Renal cortex interstitium (tissue), 11 donors: ENCODE data around the gene PAX5. TPM values are rescaled to one million over a fixed set of nuclear protein-coding genes. Genes with fewer than 3 reads are reported as not detected.

Source experiments
- DNase-seq, 11 donors: peaks; one replicate each; pipeline ENCODE4 v3.0.0-alpha.2; 2013; ENCODE audit warnings: low read depth in 9 of 11, low spot score in 4 of 11; ENCODE audit errors: extremely low read depth in 1 of 11
- polyA plus RNA-seq, 3 donors: library from polyadenylated mRNA; unstranded; fragments of 120-200 nt; gene quantifications; one replicate each; pipeline ENCODE4 v1.2.1, GENCODE V29; 2013; ENCODE audit not compliant: insufficient read length in 3 of 3

The PAX5 gene
- polyA plus RNA-seq, 3 donors: 0.09 to 0.22 (median 0.17) TPM

DNA sequence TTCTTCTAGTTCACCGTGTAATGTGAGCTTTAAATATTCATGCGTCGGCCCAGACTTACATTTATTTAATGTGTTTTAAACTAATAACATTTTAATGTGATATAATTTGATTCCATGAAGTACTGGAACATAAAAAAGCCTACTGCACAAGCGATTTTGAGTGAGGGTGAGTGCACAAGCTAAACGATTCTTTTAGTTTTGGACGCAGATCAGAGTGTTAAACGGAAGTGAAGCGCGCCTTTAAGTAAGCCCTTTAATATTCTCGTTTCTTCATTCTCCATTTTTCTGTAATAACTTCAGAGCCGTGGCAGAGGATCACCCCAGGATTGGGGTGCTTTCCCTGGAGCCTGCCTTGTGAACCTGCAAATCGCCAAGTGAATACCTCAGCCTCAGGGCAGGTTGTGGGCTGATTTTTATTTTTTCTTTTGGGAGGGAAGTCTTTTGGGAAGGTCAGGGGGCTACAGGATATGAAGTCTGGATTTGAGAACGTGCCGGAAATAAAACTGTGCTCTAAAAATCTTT is 4.9 kb upstream of the PAX5 start:
- no peak for DNase-seq

DNA sequence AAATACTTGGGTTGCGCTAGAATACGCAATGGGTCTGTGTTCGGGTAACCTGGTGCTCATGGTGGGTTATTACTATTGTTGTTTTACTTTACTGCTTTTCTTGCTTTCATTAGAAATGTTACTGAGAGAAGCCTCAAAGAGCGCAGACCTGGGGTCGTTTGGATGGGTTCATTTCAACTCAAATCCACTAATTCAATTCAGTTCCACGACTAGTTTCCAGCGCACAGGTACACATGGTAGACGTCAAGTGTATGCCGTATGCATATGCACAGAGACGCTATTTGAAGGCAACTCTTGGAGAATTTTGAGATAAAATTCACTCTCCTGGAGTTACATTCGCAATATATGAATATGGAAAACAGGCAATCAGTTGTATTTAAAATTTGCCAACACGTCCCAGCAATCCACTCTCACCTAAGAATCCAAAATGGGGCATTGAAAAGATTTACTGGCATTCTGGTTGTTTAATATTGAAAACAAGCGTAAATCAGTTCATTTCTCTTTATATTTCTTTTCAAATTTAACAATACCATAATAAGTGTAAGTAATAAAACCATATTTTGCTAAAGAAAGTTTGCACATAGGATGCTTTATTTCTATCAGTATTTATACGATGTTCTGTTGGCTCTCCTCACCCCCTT is 4.4 kb upstream of the PAX5 start:
- no peak for DNase-seq

DNA sequence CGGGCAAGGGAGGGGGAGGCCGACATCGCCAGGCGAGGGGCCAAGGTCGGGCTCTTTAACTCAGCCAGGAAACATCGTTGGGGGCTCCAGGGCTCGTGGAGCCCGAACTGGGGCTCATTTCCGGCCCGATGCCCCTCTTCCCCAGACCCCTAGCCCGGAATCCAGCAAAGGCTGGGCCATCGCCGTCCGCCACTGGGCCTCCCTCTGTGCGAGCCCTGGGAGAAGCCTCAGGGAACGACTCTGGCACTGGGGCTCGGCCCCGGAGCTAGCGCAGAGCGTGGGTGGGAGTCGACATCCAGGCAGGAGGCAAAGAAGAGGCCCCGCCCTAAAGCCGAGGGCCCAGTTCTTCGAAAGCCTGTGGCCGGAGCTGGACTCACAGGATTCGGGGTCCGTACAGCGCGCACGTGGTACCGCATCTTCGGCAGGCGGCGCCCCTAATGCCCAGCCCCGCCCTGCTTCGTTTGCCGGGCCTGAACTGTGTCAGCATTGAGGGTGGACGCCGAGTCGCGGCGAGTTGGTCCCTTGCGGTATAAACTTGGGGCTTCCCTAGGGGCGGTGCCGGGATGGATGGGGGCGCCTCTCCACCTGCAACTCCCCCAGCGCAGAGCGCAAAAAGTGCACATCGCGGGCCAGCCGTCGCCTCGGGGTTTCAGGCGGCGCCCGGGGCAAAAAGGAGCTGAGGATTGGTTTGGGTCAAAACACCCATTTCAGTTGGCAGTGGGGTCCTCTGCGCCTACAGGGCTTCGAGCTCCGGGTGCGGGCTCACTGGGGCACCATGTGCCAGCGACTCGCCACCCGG is 3.6 kb upstream of the PAX5 start:
- no peak for DNase-seq

DNA sequence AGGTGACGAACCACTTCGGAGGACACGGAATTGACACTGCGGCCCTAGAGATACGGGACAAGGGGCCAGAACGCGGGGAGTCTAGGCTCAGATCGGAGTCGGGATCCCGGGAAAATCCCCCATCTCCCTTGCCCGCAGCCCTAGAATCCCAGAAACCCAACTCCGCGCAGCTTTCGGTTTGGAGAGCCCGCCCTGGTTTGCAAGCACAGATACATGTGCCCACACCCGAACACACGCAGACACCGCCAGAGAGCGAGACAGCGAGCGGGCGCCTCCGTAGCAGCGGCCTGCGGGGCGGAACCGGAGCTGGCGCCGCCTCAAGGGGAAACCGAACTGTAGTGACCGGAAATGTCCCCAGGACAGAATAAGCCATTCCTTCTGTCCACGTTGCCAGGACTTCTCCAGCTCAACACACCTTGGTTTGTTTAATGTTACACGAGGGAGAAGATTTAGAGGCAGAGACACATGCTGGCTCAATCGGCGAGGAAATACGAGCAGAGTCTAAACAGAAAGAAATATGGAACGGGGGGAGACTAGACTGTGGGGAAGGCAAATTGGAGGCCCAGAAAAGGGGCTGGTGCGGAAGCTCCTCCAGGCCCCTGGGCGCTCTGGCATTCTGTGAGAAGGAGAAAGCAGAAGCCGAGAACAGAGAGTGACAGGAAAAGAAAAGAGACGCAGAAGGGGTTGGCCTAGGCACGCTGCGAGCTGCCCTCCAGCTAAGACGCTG is 2.9 kb upstream of the PAX5 start:
- DNase-seq: peak in 1 of 11 donors; percentile 33

DNA sequence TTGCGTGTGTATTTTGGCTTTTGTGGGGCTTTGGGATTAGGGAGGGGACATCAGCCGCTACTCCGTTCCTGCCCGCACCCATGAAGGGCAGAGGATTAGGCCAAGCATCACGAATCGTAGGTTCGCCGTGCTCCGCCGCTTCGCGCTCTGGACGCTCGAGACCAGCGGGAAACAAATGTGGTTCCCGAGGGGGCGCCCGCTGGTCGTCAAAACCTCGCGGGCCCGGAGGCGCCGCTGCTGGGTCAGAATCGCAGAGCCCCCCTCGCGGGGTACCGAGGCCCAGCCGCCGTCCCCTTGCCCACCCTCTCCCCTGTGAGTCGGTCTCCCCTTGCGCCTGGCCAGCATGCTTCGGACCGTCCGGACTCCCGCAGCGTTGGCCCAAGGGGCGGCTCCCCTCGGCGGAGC is 2.3 kb upstream of the PAX5 start:
- no peak for DNase-seq

DNA sequence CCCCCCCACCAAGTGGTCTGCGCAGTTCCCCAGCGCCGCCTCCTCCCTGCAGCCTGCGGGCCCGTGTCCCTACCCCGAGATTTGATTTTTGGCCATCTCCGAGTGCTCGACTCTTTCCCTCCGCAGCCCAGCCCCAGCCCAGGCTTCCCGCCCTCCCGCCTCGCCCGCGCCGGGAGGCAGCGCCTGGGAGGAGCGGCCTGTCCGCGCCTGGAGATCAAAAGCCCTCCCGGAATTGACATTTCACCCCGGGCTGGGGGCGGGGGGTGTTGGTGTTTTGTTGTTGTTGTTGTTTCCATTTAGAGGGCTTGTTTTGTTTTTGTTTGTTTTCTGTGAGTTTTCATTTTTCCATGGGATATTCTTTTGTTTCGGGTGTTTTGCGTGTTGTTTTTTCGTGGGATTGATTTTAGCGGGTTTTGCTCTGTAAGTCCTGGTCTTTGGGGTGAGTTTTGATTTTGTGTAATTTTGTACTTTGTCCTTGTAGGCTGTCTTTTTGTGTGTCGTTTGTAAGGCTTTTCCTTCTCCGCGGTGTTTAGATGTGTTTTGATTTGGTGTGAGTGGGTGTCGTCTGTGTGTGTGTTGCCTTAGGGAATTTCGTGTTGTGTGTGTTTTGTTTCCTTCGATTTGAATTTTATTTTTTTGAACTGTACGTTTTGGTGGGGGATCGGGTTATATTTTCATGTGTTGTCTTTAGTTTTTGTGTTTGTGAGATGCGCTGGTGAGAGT is 1.7 kb upstream of the PAX5 start:
- DNase-seq: peak in 1 of 11 donors; percentile 48

DNA sequence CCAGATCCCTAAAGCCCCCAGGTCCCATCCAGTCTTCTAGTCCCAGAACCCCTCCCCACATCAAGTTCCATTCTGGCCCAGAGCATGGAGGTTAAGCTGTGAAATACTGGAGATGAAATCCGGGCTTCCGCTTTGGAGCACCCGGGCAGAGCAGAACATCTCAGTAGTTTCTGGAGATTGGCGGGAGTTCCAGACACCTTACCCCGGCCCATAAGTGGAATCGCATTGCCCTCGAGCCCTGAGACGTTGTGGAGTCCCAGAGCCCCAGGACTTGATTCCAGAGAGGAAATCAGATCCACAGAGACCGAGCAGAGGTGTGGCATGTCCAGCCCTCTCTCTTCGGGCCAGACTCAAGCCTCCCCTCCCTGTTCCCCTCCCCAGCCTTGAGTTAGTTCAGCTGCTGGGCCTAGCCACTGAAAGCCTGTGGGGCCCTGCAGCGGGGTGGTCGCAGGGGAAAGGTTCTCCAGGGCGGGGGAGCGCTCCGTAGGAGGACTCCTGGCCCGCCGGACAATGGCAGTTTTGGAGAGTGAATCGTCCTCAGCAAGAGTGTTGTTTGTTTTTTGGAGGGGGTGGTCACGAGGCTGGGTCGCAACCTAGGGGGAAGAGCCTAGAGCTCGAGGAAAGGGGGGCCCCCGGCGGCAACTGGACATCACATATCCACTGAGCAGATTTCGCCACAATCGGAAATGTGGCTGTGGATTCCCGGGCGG is 1.0 kb upstream of the PAX5 start:
- DNase-seq: no peak

DNA sequence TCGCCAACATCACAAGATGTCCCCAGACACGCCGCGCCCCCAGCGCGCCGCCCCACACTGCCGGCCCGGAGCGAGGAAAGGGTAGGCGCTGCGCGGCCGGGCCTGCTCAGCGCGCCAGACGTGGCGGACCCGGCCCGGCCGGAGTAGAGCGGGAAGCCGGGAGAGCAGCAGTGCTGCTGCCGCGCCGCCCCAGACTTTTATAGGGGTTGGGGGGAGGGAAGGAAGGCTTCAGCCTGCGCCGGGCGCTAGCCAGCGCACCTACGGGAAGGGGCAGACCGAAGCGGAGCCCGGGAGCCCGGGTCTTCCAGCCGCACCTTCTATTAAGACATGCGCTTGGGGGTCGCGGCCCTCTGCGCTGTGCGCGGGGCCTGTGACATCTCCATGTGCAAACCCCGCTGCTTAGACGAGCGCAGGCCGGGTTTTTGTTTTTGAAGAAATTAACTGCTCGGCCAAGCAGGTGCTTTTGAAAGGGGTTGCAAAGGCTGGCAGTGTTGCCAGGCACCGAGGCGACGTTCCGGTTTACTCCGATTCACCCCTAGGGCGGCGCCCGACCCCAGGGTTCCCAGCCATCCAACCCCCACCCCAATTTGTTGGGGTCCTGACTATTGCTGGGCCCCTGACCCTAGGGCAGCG is 353 bp upstream of the PAX5 start:
- no peak for DNase-seq

DNA sequence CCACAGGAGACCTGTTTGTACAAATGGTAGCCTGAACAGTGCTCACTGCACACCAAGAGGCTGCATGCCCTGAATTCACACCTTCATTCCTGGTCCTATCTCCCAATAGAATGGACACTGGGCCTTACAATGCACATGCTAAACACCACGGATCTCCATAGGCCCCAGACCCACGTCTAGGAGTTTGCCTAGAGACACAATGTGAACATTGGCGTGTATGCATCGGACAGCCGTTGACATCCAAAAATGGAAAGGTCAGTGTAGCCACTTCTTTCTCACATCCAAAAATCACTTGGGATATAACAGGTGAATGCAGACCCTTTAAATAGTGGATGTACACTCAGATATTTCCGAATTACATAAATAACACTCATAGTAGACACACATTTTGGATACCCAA is 927 bp downstream of the PAX5 start:
- DNase-seq: no peak

DNA sequence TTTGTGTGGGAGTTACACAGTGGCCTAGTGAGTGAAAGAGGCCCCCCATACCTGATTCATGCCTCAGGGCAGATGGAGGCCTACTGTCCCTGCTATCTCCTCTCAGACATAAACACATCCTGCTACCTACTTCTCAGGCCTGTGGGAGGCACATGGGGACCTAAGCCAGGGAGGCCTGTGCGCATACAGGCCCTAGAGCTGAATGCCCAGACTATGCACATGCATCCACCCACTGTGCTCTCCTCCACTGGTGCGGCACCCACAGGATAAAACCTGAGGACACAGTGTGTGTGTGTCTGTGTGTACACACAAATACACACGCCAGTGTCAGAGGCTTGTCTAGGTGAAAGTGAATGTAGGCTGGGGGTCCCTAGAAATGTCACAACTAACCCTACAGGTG is 1.4 kb downstream of the PAX5 start:
- DNase-seq: no peak

DNA sequence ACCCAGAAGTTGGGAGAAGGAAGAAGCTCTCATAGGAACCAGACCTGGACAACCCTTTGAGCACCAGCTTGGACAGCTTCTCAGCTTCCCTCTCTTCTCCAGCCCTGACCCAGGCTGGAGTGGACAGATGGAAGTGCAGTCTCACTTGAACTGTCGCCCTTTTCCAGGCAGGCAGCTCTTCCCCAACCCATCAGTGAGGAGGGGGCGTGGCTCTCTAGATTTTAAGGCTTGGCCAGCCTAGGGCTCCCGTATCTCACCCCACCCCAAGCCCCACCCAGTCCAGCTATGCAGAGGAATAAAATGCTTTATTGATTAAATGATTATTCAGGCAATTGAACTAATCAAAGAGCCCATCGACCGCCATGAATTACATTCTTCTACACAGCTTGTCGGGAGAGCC is 2.2 kb downstream of the PAX5 start:
- DNase-seq: no peak

DNA sequence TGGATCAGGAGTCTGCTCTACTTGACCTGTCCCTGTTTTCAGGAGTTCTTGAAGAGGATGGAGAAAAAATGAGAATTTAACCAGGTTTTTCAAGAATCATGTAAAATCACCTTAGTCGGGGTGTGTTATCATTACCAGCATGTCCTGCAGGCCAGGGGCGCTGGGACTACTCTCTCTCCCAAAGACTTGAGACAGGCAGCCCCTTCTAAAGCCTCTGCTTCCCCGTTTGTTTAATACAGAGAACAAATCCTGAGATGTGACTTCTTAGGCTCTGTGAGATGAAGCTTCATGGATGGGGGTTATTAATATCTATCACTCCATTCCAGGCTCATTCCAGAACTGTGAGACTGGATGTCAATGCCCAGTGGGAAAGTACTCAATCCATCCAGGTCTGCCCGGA is 3.0 kb downstream of the PAX5 start:
- DNase-seq: no peak

DNA sequence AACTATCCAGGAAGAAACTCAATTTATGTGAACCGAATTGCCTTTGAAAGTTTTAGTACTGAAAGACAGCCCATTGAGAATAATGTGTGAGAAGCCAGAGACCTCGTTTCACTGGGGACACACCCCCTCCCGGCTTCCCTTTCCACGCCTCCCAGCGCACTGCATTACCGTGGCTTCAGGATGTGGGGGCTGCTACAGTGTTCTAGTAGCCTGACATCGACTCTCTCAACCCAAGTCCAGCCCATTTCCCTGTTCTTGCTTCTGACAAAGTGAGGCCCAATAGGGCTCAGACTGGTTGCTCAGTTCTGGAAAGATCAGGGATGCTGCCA is 3.5 kb downstream of the PAX5 start:
- no peak for DNase-seq

DNA sequence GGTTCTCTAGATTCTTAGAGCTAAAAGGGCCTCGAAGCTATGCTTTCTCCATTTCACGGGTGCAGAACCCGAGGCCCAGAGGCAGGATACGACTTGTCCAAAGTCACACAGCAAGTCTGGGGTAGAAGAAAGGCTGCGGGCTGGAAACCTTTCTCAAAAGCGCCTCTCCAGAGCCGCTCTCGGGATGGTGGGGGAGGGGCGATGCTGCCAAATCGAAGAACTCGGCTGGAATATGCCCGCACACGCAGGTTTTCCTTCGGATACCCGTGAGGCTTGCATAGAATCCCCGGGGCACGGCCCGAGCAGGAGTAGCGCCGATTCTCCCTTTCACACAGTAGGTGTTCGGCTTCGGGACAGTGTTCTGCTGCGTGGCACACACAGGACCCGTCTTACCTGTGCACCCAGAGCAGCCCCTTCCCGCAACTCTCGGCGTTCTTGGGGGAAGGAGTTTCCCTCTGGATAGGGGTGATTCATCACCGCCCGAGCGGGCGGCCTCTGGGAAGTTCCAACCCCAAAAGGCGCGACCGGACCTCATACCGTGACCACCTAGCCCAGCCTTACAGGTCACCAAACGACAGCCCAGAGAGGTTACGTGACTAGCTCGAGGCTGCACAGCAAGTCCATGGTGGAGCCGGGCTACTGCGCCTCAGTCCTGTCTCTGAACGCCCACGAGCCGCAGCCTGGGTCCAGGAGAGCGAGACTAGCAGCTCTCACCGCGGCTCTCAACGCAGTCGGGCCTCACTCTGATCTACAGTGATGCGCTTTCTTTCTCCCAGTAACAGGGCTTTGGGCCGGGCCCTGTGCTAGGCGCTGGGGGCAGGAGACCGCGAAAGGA is 4.1 kb downstream of the PAX5 start:
- no peak for DNase-seq

DNA sequence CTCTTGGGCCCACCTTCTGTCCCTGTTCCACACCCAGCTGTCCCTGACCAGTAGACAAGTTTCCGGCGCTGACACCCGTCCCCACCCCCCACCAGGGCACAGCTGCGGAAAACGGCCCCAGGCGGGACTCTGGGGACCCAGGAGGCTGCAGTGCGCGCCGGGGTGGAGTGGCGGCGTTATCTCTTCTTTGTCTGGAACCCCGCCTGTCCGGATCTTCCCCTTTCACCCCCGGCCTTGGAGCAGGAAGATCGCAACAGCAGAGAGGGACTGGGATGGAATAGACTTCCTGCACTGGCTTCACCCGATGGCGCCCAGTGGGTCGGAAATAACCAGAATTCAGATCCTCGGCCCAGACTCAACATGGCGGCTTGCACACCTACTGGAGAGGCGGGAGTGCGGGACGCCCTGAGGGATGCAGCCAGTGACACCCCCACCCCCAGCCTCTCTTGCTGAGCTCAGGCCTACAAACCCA is 4.7 kb downstream of the PAX5 start:
- no peak for DNase-seq

DNA sequence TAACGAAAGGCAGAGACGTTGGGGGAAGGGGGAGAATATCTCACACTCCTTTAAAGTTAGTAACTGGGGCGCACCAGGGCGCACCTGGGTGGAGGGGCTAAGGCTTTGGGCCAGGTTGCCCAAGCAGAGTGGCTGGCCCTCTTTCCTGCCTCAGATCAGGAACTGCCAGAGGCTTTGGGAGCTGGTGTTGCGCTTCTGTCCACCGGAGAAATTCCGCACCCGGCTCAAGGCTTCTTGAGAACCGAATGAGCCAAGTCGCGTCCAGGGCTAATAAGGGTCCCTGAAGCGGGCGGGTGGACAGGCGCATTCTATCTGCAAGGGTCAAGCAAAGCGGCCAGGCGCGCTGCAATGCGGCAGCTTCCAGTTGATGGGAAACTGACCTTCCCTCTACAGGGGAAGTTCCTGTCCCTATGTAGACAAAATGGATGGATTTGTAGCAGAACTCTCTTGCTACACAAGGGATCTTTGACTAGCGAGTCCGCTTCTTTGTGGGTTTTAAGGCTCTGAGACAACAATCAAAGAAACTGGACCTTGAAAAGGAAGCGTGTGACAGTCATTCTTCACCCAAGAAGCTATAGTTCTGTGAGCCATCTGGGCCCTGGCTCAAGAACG is 5.5 kb downstream of the PAX5 start:
- no peak for DNase-seq
